GM23338 (cell line): ENCODE results near the gene SORL1-AS1.

Source experiments
- ATAC-seq: fragments of 200-7000 bp; cut with Tn5 transposase; 3 replicates; pipeline ENCODE4 v1.9.1; 2020
- DNase-seq: peaks from one replicate; pipeline ENCODE4 v3.0.0-alpha.2; 2015; ENCODE audit warnings: low spot score
- H2AFZ ChIP-seq: fragments of 200-600 bp; sonication (generic); 2 replicates; pipeline ENCODE4 v1.8.0; 2016; ENCODE audit warnings: antibody characterized with exemption, mild to moderate bottlenecking, moderate library complexity
- H3F3A ChIP-seq: fragments of 200-600 bp; sonication (generic); replicated peaks from 2 replicates; pipeline ENCODE4 v1.8.0; 2017; ENCODE audit warnings: antibody characterized with exemption, mixed run types, low read depth
- H3K27ac ChIP-seq: fragments of 200-600 bp; sonication (generic); 2 replicates; pipeline ENCODE4 v1.6.1; 2016; ENCODE audit warnings: low read depth
- H3K27me3 ChIP-seq: fragments of 200-600 bp; sonication (generic); 2 replicates; pipeline ENCODE4 v1.8.0; 2016; ENCODE audit warnings: mild to moderate bottlenecking, mixed run types, moderate library complexity; ENCODE audit not compliant: insufficient read depth
- H3K36me3 ChIP-seq: fragments of 200-600 bp; sonication (generic); 2 replicates; pipeline ENCODE4 v1.8.0; 2016; ENCODE audit warnings: mild to moderate bottlenecking; ENCODE audit not compliant: insufficient read depth
- H3K4me1 ChIP-seq: fragments of 200-600 bp; sonication (generic); 2 replicates; pipeline ENCODE4 v1.8.0; 2016; ENCODE audit warnings: mild to moderate bottlenecking, moderate library complexity; ENCODE audit not compliant: insufficient read depth
- H3K4me2 ChIP-seq: fragments of 200-600 bp; sonication (generic); 2 replicates; pipeline ENCODE4 v1.7.1; 2017; ENCODE audit warnings: mixed run types
- H3K4me3 ChIP-seq: fragments of 200-600 bp; sonication (generic); 2 replicates; pipeline ENCODE4 v1.6.1; 2016; ENCODE audit warnings: mixed run types
- H3K79me2 ChIP-seq: fragments of 200-600 bp; sonication (generic); replicated peaks from 2 replicates; pipeline ENCODE4 v1.8.0; 2017; ENCODE audit warnings: mild to moderate bottlenecking; ENCODE audit not compliant: insufficient read depth
- H3K9me2 ChIP-seq: fragments of 200-600 bp; sonication (generic); 2 replicates; pipeline ENCODE4 v1.8.0; 2017; ENCODE audit not compliant: insufficient read depth
- H4K20me1 ChIP-seq: fragments of 200-600 bp; sonication (generic); replicated peaks from 2 replicates; pipeline ENCODE4 v1.8.0; 2017; ENCODE audit warnings: mild to moderate bottlenecking; ENCODE audit not compliant: insufficient read depth
- H3K27ac Mint-ChIP-seq: 2 replicates; pipeline ENCODE4 v1.8.0; 2020; ENCODE audit warnings: inconsistent platforms, mild to moderate bottlenecking, moderate library complexity, mixed read lengths
- H3K27me3 Mint-ChIP-seq: 3 replicates; pipeline ENCODE4 v1.8.0; 2022; ENCODE audit warnings: low read depth, mild to moderate bottlenecking, moderate library complexity, mixed read lengths, inconsistent platforms; ENCODE audit not compliant: insufficient read depth, poor library complexity
- H3K36me3 Mint-ChIP-seq: 3 replicates; pipeline ENCODE4 v1.8.0; 2021; ENCODE audit warnings: low read depth, mild to moderate bottlenecking, inconsistent platforms, moderate library complexity, mixed read lengths
- H3K4me1 Mint-ChIP-seq: 3 replicates; pipeline ENCODE4 v1.8.0; 2020; ENCODE audit warnings: mild to moderate bottlenecking, inconsistent platforms, mixed read lengths
- H3K4me3 Mint-ChIP-seq: 3 replicates; pipeline ENCODE4 v1.8.0; 2021; ENCODE audit warnings: moderate library complexity, mild to moderate bottlenecking, inconsistent platforms, mixed read lengths
- H3K9me3 Mint-ChIP-seq: 3 replicates; pipeline ENCODE4 v1.8.0; 2020; ENCODE audit warnings: moderate library complexity, mild to moderate bottlenecking, inconsistent platforms, mixed read lengths
- CREB1 ChIP-seq: fragments of 250-450 bp; sonication (Bioruptor Pico); IDR thresholded peaks from 2 replicates; pipeline ENCODE4 v1.5.0; 2020; ENCODE audit warnings: low read depth, mild to moderate bottlenecking, moderate library complexity
- CTCF ChIP-seq, 2 experiments: fragments of 200-600 bp in 1 of 2; sonication (generic) in 1 of 2; conservative IDR thresholded peaks; 2 replicates each; pipeline versions ENCODE4 v1.5.1 to v1.6.1; 2016 to 2017; ENCODE audit warnings: antibody characterized with exemption in 2 of 2, low read depth in 2 of 2, mild to moderate bottlenecking in 2 of 2, moderate library complexity in 1 of 2
- EZH2 ChIP-seq: fragments of 200-600 bp; sonication (generic); IDR thresholded peaks from one replicate; pipeline ENCODE4 v1.8.0; 2017; ENCODE audit warnings: antibody characterized with exemption, mild to moderate bottlenecking, low read depth; ENCODE audit not compliant: unreplicated experiment
- EZH2phosphoT487 ChIP-seq: fragments of 200-600 bp; sonication (generic); IDR thresholded peaks from one replicate; pipeline ENCODE4 v1.8.1; 2018; ENCODE audit warnings: antibody characterized with exemption; ENCODE audit not compliant: unreplicated experiment
- JUNB ChIP-seq: IDR thresholded peaks from one replicate; pipeline ENCODE4 v1.6.1; 2016; ENCODE audit warnings: antibody characterized with exemption; ENCODE audit not compliant: unreplicated experiment
- NANOG ChIP-seq: IDR thresholded peaks from 2 replicates; pipeline ENCODE4 v1.6.1; 2016; ENCODE audit warnings: antibody characterized with exemption, borderline replicate concordance
- POLR2AphosphoS5 ChIP-seq: IDR thresholded peaks from 2 replicates; pipeline ENCODE4 v1.6.1; 2016; ENCODE audit warnings: antibody characterized with exemption, low read depth
- REST ChIP-seq: IDR thresholded peaks from one replicate; pipeline ENCODE4 v1.6.1; 2018; ENCODE audit warnings: antibody characterized with exemption; ENCODE audit not compliant: unreplicated experiment
- STAT1 ChIP-seq: IDR thresholded peaks from one replicate; pipeline ENCODE4 v1.6.1; 2016; ENCODE audit warnings: antibody characterized with exemption; ENCODE audit not compliant: unreplicated experiment
- ZNF114 ChIP-seq: fragments of 250-450 bp; sonication (Bioruptor Pico); IDR thresholded peaks from 2 replicates; pipeline ENCODE4 v1.5.0; 2020; ENCODE audit warnings: mild to moderate bottlenecking, moderate library complexity
- ZNF331 ChIP-seq: fragments of 250-450 bp; sonication (Bioruptor Pico); IDR thresholded peaks from 2 replicates; pipeline ENCODE4 v1.5.0; 2020; ENCODE audit warnings: low read depth, mild to moderate bottlenecking, moderate library complexity
- ZNF462 ChIP-seq: fragments of 250-450 bp; sonication (Bioruptor Pico); IDR thresholded peaks from 2 replicates; pipeline ENCODE4 v1.5.0; 2020; ENCODE audit warnings: mild to moderate bottlenecking, moderate library complexity
- TF ChIP-seq, protein P1 (sequence below): IDR thresholded peaks from 2 replicates; pipeline ENCODE4 v1.6.1; 2016; ENCODE audit warnings: antibody characterized with exemption

Gene SORL1-AS1

DNA sequence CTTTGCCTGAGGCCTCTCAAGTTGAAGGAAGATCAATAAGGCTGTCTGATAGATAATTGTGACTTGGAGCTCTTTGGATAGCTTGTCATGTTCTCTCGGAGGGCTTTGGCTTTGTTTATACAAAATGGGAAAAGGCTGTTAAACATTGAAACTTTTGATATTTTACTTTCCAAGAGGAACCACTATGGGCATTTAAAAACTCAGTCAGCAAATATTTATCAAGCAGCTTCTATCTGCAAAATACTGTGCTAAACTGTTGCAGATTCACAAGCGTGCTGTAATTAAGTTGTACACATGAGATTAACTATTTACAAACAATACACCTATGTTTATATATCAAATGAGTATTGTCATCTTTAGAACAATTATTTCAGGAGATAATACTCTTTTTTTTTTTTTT, 35.2 kb downstream of the SORL1-AS1 start:
- no peak overlapping the region for H3K4me3 Mint-ChIP-seq
- H3K9me3 Mint-ChIP-seq, result no peaks in the 10 kb centered on the region
- H3K4me1 Mint-ChIP-seq, result peaks cover 17% of the 10 kb centered on the region
- Histone ChIP-seq H3K4me3 (no peak overlapping the region), H3K4me2 (no peak overlapping the region), H3K36me3 (no peaks in the 10 kb centered on the region), H3K9me2 (peaks cover under 1% of the 10 kb centered on the region; the same call in 1 of the 2 replicates), H3K27ac (no peak overlapping the region), H3K27me3 (no peaks in the 10 kb centered on the region), H2AFZ (peak overlapping the region; percentile 97), H4K20me1 (no peaks in the 10 kb centered on the region), H3F3A (no peaks in the 10 kb centered on the region), H3K79me2 (no peaks in the 10 kb centered on the region), H3K4me1 (peaks cover 7% of the 10 kb centered on the region)
- H3K36me3 Mint-ChIP-seq, result no peaks in the 10 kb centered on the region
- no peaks in the 10 kb centered on the region for H3K27me3 Mint-ChIP-seq
- TF ChIP-seq JUNB (no peak), ZNF331 (CRISPR knock-in tag) (no peak), EZH2phosphoT487 (no peak), REST (no peak), EZH2 (no peak), CREB1 (CRISPR knock-in tag) (no peak), ZNF462 (no peak), CTCF (conservative IDR thresholded peaks at IDR 0.05; ENCODE audit: low read depth in 2 of 2) (no peak), STAT1 (no peak), ZNF114 (CRISPR knock-in tag) (no peak), POLR2AphosphoS5 (no peak), NANOG (no peak)
- TF ChIP-seq, protein P1, sequence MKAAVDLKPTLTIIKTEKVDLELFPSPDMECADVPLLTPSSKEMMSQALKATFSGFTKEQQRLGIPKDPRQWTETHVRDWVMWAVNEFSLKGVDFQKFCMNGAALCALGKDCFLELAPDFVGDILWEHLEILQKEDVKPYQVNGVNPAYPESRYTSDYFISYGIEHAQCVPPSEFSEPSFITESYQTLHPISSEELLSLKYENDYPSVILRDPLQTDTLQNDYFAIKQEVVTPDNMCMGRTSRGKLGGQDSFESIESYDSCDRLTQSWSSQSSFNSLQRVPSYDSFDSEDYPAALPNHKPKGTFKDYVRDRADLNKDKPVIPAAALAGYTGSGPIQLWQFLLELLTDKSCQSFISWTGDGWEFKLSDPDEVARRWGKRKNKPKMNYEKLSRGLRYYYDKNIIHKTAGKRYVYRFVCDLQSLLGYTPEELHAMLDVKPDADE, result no peak
- ATAC-seq, result no peak
- DNase-seq, result no peak
- H3K27ac Mint-ChIP-seq, result no peak overlapping the region
